Stimulated activated CD4-positive, alpha-beta T cell treated with anti-CD3 and anti-CD28 coated beads, TNF-alpha, amount 100 ng/mL, for 1 hour (primary cell): ENCODE measurements around the gene INPP4A.
"Not testable (repeated sequence)": the region's sequence is repeated elsewhere in the genome, so short reads cannot be mapped to it uniquely, and the experiment has no call there.

Source experiments
- DNase-seq, 3 donors: peaks; one replicate each; pipeline ENCODE4 v3.0.0-alpha.2; 2020; ENCODE audit warnings: low read depth in 3 of 3, low spot score in 1 of 3

INPP4A gene

DNA sequence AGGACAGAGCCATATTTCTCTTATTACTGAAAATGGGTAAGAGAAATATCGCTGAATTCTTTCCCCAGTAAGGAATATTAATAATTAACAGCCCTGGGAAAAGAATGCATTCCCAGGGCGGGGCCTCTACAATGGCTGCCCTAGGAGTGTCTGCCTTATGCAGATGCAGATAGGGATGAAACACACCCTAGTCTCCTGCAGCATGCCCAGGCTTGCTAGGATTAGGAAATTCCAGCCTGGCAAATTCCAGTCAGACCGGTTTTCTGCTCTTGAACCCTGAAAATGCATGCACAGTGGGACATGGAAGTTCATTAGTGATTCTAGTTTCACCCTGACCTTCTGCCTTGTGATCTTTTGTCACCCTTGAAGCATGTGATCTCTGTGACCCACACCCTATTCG is 9.0 kb upstream of the INPP4A start:
- DNase-seq, result not testable (repeated sequence)

DNA sequence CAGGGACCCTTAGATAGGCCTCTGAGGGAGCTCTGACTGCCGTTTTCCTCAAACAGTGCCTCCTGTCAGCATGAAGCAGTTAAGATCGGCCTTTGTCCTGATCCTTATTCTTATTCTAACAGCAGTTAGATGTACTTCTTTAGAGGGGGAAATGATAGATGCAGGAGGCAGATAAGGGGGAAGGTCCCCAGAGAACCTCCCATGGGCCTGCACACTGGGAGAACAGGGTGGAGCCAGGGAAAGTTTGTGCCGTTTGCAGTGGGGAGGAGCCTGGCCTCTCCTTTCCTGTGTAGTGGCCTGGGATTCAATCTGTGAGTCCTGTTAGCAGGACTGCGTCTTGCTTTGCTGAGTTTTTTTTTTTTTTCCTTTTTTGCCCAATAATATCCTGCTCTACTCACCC is 7.9 kb upstream of the INPP4A start:
- DNase-seq, result no peak

DNA sequence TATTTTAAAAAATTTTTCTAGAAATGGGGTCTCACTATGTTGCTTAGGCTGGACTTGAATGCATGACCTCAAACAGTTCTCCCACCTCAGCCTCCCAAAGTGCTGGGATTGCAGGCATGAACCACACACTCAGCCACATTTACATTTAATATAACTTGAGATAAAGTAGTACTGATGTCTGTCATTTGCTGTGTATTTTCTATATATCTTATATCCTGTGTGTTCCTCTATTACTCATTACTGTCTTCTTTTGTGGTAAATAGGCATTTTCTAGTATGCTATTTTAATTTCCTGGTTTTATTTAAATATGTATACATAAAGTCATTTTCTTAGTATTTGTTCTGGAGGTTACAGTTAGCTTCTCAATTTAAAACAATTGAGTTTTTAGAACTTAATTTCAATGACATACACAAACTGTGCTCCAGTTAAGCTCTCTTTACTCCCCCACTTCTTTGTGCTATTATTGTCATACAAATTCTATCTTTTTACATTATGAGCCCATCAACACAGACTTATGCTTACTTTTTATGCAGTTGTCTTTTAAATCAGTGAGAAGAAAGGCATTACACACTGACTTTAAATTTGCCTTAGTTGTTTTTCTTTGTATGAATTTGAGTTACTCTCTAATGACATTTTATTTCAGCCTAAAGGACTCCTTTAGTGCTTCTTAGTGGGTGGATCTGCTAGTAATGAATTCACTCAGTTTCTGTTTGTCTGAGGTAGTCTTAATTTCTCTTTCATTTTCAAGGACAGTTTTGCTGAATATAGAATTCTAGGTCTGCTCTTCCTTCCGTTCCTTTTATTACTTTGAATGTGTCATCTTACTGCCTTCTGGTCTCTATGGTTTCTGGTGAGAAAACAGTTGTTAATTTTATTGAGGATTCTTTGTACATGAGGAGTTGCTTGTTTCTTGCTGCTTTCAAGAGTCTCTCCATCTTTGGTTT is 6.2 kb upstream of the INPP4A start:
- DNase-seq, result no peak

DNA sequence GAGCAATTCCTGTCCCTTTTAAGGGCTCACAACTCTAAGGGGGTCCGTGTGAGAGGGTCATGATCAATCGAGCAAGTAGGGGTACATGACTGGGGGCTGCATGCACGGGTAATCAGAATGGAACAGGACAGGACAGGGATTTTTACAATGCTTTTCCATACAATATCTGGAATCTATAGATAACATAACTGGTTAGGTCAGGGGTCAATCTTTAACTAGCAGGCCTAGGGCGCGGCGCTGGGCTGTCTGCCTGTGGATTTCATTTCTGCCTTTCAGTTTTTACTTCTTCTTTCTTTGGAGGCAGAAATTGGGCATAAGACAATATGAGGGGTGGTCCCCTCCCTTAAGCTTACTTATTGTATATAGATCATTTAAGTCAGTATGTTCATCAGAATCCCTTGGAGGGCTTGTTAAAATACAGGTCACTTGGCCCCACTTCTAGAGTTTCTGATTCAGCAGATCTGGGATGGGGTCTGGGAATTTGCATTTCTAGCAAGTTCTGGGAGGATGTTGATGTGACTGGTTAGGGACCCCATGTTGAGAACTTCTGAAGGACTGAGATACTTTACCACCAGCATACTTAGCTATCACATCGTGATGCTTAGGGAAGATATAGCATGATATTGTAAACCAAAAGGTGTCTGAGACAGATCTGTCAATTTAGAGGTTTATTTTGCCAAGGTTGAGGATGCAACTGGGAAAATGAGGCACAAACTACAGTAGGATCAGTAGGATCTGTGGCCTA is 2.8 kb upstream of the INPP4A start:
- DNase-seq, result no peak

DNA sequence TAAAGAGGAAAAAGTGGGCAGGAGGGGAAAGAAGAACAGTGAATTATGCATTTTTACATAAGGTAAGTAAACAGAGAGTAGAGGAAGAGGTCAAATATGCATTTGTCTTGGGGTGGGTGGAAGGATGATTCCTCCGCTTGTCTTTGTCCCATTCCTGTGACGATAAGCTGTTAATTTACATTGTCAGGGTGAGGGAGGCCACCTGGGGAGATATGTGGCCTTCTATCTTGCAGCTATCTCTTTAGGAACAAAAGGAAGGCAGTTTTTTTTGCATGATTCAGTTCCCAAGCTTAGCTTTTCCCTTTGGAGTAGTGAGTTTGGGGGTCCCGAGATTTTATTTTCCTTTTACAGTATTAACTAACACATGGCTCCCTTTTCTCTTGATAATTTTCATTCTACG is 2.2 kb upstream of the INPP4A start:
- DNase-seq, result no peak

DNA sequence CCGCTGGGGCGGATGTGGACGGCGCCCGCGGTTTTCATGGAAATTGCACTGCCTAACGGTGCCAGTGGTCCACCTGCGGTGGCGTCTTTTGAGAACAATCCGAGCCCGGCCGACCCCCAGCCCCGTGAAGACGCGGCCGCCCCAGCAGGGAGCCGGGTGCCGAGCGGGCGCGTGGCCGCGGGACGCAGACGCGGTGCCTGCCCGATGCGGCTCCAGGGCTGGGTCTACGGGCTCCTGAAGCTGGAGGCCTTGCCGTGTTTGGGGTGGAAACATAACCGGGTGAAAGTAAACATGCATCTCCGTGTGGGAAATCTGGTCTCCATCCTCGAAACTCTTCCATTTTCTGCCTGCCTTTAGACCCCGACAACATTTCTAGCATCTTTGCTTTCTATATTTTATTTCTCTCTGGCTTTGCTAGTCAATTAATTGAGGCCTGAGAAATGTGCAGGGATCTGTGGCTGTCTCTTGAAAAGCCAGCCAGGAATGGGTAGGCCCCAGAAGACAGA is 572 bp downstream of the INPP4A start:
- DNase-seq, result no peak

DNA sequence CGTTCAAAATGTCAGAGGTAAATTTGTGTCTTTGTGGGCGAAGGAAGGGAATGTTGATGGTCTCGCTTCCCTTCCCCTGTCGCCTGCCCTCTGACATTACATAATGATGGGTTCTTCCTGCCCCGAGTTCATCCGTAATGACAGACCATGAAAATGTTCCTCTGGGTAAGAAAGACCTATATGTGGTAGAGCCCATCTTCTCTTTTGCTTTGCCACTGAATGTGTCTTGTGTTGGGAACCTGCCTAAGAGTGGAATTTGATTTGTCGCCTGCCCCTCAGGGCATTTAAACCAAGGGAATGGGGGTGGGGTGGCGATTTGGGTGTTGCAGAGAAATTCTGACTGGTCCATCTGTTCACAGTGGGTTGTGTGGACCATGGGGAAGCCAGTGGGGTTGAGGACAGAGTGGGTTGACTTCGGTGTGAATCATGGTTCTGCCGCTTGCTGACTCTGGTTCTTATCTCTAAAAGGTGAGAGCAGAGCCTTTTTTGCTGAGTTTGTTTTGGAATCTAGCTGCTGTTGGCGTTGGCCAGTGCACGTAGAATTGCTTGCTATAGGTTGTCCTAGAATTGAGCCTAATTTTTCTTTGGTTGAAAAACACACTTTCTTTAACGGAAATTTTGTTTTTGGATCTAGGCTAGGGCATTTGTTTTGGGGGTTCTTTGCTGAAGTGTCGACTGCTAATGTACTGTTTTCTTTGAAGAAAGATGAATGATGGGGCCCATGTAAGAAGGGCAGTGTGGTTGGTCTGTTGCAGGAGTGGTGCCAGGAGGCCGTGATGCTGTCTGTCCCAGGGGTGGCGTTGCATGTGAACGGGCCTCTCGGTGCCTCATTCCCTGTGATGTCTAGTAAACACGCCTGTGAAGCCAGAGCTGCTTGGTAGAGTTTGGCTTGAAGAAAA is 1.3 kb downstream of the INPP4A start:
- DNase-seq, result no peak

DNA sequence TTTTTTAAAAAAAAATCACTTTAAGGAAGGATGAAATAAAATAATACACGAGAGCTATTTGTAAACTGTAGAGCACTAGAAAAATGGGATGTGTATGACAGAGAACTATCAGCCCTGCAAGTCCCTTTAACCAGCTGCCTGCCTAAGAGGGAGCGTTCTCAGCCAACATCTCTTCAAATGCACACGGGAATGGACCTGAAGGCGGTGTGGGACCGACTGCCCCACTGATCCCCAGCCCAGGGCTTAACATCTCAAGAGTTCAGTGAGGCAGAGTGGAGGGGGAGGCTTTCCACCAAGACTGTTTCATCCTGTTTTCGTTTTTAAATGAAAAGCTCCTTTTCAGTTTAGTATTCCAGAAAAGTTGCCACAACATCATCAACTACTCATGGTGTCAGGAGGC is 2.2 kb downstream of the INPP4A start:
- no peak for DNase-seq

DNA sequence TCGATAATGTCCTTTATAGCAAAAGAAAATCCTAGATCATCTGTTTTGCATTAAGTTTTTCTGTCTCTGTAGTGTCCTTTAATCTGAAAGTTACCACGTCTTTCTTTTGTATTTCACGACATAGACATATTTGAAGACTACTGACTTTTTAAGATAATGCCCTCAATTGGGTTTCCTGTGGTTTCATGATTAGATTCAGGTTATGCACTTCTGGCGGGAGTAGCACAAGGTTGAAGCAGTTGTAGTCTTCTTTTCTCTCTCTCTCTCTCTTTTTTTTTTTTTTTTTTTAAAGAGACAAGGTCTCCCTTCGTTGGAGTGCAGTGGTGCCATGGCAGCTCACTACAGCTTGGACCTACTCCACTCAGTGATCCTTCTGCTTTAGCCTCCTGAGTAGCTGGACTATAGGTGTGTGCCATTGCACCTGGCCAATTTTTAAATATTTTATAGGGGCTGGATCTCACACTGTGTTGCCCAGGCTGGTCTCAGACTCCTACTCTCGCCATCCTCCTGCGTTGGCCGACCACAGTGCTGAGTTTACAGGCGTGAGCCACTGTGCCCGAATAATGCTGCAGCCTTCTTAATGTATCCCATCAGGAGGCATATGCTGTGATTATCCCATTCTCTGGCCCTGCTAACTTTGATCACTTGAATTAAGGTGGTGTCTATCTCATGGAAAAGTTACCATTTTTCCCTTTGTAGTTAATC is 3.9 kb downstream of the INPP4A start:
- DNase-seq, result no peak

DNA sequence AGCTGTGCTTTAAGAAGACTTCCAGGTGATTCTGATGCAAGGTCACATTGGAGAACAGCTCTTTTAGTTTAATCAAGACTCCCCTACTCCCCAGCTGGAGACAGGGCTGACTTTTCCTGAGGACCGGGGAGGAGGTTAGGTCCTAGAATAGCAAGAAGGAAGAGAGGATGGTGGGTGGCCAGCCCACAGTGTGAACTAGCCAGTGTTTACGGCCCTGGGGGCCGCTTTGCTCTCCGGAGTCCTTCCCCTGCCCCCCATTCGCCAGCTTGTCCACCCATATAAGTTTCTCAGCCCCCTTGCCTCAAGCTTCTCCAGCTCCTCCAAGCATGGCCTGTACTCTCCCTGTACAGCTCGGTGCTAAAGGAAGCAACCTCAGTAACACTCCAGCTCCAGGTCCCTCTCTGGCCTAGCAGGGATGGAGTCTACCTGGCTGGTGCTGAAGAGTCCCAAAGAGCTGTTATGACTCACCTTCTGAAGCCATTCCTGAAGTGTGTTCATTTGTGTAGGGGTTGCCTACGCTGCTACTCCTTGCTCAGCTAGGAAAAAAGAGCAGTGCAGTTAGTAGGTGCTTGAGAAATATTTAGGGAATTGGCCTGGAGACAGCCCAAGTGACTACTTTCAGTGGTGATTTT is 7.9 kb downstream of the INPP4A start:
- DNase-seq, result no peak

DNA sequence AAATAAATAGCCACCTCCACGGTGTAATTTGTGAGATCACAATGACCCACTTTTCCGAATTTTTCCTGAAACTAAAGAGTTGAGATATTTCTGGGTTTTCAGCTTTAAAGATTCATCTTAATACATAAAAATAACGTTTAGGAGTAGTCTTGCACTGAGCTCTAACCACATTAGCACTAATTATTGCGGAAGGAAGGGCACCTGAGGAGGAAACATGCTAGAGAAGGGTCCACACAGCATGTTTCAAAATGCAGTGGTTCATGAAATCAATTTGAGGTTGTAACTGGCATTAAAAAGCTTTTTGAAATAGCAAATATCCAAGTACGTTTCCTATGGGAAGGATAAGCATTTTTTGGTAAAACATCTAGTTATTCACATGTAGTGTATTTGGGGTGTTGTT is 8.4 kb downstream of the INPP4A start:
- DNase-seq, result no peak

DNA sequence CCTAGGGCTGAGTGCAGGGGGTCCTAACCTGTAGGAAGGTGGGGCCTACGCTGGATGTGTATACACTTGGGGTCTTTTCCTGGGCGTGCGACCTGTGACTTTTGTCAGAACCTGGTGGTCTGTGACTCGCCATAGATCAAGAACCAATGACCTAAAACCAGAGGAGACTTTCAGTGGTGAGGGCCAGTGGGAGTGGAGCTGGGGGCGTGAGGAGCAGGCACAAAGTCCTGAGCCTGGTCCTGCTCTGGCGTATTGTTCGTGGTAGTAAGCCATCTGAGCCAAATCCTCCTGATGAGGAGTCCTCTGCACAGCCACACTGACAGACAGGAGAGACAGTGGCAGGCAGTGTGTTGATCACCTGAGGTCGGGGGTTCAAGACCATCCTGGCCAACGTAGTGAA is 8.9 kb downstream of the INPP4A start:
- DNase-seq, result no peak

DNA sequence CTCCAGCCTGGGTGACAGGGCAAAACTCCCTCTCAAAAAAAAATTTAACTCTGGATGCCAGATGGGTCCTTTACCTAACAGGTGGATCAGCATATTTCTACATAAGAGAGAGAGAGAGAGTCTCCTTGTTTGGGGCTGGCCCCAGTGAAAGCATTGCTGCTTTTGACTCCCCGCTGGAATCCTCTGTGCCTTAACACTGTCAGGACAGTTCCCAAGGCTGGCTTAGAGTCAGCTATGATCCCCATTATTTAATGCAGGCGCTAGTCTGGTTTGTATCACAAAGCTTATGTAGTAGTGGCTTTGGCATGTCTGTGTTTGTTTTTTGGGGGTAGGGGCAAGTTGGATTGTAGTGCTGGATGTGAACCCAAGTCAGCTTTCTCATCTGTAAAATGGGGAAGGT is 9.4 kb downstream of the INPP4A start:
- DNase-seq, result no peak

DNA sequence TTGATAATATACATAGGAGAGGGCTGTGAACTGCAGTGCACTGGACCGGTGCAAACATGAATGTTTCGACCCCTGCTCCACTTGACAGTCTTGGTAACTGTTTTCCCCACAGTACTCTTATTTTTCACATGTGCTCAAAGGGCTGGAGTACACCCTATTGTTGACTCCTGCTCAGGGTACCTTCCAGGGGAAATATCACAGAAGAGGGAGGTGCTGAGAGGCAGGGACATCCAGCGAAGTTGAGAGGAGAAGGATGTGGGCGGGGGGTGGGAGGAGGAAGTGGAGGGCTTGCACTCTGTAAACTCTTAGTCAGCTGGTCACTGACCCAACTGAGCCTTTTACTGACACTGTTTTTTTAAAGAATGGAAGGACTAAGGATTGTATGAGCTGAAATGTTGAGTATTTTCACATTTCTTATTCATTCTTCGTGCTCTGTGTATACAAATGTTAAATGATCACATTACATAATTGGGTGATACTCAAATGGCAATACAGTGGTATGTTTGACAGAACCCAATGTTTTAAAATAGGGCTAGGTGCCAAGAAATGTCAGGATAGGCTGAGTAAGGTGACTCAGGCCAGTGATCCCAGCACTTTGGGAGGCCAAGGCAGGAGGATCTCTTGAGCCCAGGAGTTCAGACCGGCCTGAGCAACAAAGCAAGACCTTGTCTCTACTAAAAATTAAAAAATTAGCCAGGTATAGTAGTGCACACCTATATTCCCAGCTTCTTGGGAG is 10.0 kb downstream of the INPP4A start:
- no peak for DNase-seq

DNA sequence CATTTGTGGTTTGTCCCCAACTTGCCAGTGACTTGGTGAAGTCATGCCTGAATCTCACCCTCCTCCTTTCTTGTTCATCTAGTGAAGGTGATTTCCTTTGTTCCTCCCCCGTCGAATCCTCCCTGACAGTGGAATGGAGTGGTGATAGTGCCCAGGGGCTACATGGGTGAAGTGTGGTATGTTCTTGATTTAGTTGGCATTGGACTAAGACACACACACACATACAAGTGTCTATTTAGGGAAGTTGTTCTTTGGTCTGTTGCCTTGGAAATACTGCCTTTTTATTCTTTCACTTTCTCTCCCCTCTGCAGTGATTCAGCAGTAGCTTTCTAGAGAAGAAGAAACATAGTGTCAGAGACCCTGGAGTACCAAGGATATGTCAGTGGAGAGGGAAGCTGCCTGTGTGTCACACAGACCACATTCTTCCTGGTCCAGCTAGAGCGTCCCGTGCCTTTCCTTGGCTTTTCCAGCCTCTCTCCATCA is 10.9 kb downstream of the INPP4A start:
- DNase-seq, result no peak

DNA sequence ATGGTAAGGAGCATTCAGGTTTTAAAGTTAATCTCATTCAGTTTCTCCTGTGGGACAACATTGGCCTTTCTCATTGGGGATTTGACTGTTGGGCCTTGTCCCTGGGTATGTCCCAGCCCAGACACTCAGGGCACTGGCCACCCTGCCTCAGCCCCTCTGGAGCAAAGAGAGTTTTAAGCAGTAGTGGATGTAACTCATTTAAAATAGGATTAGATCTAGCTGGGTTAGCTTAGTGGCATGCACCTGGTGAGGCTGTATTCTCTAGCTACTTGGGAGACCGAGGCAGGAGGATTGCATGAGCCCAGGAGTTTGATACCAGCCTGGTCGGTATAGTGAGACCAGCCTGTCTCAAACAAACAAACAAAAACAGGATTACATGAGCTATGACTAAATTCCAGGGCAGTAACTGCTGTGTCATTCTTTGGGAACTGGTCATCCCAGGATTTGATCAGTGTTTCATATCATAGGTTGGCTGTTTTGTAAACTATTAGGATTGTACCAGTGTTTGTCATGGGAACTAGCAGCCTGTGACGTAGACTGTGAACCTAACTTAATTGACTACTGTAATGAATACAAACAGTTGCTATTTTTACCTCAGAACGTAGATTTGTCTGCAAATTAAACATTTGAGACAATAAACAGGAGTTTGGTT is 12.5 kb downstream of the INPP4A start:
- no peak for DNase-seq

DNA sequence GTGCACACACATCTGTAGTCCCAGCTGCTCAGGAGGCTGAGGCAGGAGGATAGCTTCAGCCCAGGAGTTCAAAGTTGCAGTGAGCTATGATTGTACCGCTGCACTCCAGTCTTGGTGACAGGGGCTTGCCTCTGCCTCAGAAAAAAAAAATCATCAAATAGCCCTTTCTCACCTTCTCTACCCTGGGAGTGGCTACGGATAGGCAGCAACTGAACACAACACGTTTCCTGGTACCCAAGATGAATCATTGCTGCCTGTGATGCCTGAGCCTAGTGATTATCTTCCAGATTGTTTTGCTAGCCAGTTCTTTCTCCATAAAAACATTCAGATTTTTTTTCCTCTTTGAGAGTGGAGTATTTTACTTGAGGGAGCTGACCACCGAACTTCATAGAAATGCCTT is 13.5 kb downstream of the INPP4A start:
- DNase-seq, result no peak

DNA sequence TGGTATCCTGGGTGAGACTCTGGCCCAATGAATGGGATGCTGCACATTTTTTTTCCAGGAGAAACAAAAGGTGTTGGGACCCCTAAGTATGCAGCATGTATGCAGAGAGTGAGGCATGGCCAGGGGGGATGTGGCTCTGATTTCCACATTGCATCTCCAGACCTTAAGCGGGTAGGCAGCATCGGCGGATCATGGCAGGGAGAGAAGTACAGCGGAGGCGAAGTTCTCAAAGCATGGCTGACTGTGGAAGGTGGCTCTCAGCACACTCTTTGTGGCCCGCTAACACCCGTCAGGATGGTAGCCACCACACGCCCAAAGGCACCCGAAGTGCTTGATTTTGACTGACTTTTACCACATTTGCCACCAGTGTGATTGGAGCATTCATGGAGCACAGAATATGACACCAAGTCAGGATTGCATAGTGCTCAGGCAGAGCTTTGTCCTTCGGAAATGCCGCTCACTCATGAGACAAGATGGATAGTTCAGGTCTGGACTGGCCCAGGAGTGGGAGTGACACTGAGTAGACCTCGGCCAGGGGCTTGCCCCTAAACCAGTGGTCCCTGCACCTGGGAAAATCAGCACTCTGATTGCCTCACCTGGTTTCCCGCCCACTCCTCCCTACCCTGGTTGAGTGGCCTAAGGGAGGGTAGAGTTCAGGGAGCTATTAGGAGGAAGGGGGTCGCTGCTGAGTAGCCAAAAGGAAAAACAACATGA is 14.2 kb downstream of the INPP4A start:
- DNase-seq, result no peak
